Stimulated activated CD4-positive, alpha-beta T cell treated with anti-CD3 and anti-CD28 coated beads, Interleukin-12 subunit alpha, Interleukin-12 subunit beta, amount 100 ng/mL, for 4 hours (primary cell): ENCODE measurements around the gene TRNP1.

Experiments used
- DNase-seq: peaks from one replicate; pipeline ENCODE4 v3.0.0-alpha.2; 2020

The TRNP1 gene

DNA sequence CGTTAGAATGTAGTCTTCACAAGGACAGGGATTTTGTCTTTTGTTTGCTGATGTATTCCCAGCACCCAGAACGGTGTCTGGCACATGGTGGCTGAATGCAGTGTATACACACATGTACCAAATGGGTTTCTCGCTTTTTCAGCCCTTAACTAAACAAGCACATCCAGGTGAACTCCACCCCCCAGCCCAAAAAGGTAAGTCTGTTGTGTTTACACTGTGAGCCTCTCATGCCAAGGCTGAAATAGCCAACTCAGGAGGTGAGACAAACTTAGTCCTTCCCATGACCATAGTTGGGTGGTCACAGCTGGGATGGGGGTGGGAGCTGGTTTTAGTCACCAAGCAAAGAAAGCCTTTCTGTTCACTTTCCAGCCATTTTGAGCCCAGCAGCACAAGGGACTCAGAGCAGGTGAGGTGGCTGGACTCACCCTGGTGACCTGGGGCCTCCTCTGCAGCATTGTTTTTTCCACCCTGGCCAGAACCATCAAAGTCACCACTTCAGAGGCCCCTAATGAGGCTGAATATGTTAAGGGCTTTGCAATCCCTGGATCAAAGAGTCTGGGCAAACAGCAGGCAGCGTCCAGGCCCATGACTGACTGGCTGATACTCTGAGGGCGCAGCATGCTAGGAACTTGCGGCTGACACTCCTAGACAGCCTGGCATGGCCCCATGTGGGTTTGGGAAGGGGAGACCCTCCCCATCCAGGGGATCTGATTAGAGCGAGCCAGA is 10.4 kb downstream of the TRNP1 start:
- no peak for DNase-seq

DNA sequence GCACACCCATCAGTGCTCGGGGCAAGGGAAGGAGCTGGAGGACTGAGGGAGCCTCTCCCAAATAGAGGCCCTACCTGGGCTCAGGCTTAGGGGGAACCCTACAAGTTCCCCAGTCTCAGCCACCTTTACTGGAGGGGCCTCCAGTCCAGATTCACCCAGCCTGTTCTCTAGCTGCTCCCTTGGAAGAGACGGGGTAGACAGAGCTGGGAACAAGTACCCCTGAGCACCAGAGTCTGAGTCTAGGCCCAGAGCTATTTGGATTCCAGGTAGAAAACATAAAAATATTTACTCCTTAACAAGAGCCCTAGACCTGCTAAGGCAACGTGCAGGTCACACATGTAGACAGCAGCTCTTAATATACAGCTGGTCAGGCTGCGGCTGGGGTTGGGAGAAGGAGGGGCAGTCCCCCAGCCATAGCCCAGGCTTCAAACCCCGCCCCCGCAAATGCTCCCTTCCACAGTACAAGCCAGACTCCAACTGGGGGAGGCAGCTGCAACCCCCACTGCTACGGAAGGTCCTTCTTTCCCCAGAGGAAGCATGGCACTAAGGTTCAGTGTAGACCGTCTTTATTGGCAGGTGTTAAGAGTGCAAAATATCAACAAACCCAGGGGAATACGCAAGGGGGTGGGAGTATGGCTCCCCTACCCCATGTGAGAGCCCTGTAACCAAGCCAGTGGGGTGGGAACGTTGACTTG is 11.1 kb downstream of the TRNP1 start:
- DNase-seq = no peak

DNA sequence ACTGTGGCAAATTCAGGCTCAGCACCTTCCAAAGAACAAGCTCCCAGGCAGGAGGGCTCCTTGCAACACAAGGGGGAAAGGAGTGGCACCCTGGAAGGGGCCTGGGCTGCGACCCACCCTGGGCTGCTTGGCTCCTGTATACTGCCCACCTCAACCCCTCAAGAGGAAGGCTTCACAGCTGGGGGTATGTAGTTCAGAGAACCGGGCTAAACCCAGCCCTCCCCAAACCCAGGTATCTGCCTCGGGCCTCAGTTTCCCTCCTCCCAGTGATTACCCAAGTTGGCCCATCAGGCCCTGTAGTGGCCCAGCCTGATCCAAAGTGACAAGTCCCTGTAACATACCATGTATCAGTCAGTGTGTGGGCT is 11.7 kb downstream of the TRNP1 start:
- DNase-seq = no peak

DNA sequence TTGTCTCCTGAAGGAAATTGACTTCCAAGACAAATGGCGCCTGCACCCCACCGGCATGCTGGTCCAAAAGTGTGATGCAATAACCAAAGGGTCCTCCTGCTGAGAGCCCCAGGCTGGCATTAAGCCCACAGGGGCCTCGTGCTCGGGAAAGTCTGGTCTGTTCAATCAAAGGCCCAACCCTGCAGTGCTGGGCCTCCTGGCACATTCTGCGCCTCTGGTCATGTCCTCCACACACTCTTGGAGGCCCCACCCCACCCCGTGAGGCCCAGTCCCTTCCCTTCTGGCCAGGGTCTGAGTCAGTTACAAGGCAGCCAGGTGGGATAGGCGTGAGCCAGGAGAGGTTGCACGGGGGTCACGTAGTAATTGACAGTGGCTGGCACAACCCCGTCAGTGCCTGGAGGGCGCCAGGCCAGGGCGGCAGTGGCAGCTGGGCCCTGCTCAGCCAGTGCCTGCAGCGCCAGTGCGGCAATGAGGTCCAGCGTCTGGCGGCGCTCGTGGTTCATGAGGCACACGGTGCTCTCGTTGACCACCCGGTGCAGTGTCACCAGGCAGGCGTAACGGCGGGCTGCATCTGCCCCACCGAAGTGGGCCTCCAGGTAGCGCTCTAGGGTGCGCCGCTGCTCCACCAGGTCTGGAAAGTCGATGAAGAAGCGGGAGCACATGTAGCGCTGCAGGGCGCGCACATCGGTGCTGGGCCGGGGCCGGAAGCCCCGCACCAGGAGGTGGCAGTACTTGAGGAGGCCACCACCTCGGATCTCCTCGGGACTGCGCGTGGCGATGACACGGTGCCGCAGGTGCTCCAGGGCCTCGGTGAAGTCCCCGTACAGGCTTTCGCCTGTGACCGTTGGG is 12.4 kb downstream of the TRNP1 start:
- DNase-seq = no peak

DNA sequence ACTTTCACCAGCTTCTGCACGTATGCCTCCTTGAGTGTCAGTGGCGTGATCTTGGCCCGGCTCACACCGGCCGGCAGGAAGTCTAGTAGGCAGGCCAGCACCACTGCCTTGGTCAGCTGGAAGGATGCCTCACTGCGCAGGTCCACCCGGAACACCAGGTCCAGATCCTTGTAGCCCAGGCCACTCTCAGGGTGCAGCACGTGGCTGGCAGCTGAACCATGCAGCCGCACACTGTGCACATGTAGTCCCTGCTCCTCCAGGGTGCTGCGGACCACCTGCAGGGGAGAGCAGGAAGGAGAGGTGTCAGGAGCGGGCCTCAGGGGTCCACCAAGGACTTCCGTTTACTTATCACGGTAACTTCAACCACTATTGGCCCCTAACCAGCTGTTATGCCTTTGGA is 13.2 kb downstream of the TRNP1 start:
- DNase-seq = no peak

DNA sequence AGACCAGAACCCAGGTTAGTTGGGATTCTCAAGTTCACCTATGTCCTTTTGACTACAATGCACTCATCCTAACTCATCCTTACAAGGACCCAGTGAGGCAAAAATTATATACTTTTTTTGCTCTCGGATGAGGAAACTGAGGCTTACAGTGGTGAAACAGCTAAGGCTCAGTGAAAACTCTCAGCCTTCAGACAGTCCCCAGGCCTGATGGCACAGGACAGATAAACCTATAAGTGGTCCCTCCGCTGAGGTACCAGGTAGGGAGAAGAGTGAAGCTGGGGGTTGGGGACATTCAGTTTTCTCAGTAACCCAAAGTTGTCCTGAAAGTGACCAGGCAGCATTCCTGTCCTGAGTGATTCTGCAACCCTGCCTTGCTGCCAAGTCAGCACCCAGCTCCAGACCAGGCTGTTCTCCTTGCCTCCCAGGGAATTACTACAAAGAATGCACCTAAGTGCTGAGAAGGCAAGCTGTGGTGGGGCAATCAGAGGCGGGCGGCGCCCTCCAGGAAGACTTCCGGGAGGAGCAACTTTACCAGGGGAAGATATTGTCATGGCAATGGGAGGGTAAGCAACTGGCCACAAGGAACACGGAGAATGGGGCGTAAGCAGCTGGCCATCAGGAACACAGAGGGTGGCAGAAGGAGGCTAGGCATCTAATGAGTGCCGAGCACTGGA is 14.6 kb downstream of the TRNP1 start:
- no peak for DNase-seq

DNA sequence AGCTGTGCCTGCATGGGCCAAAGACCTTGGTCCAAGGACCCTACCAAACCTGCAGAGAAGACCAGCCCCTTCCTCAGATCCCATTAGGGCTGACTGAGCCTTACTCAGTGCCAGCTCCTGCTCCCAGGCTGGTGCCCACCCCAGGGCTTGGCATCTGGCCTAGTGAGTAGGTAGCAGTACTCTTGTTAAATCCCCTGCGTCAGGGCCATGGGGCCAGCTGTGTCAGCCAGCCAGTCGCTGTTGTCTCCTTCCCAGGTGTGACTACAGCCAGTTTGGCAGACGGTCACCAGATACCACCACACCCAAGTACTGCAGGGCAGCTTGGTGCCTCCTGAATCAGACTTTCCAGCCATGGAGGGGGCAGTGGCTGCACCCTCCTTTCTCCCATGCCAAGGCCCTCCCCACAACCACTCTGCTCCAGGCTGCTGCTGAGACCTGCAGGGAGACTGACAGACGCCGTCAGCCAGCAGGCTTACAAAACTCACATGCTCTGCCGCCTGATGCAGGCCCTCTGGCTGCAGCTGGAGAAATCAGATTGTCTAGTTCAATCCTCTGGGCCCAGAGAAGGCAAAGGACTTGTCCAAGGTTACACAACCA is 16.2 kb downstream of the TRNP1 start:
- no peak for DNase-seq

DNA sequence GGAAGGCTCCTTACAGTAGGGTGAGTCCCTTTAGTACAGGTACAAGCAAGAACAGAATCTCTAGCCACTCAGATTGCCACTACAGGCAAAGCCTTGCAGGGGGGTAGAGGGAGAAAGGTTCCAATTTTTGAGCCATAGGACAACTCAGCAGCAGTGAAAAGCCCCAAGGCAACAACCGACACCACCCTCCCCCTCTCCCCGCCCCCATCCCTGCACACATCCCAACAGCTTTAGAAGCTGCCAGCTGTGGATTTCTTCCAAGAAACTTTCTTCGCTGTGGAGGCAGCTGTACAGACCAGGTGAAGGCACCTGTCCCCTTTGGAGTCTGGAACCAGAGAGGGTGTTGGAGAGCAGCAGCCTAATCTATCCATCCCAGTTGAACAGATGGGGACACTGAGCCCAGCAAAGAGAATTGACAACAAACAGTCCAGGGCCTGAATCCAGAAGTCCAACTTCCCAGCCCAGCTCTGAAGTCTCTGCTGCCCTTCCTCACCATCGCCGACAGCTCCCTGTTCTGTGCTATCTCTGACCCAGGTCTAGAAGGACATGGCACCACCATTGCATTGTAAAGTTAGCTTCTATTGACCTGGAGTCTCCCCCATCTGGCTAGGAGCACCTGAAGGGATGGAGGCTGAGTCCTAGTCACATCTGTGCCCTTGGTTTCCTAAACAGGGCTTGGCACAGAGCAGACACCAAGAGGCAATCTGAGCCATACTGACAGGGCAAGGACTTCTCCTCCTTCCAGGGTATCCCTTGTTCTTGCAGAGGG is 16.9 kb downstream of the TRNP1 start:
- DNase-seq = no peak

DNA sequence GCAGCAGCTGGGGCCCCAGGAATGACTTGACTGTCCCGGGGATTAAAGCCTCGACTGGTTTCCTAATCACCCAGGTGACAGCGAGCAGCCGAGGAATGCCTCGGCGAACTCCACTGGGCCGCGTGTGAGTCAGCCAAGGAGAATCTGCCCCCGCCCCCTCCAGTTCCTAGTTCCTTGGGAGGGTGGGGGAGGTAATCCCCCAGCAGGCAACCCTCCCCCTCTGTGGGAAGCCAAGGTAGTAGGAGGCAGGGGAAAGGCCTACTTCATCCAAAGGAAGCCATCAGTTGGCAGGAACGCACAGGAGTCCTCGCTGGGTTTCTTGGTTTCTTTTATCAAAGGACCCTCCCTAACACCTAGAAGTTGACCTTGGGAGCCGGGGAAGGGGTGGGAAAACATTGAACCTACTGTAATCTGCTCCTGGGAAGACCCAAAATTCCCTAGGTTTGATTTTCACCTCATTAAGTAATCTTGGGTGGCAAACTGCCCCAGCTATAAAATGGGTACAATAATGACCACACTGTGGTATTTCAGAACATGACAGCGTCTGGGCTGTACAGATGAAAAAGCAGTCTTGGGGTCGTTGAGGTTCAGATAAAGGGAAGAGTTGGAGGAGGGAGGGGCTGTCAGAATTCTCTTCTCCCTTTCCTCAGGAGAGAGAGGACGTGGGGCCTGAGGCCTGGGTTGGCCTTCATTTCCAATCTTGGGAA is 17.7 kb downstream of the TRNP1 start:
- no peak for DNase-seq

DNA sequence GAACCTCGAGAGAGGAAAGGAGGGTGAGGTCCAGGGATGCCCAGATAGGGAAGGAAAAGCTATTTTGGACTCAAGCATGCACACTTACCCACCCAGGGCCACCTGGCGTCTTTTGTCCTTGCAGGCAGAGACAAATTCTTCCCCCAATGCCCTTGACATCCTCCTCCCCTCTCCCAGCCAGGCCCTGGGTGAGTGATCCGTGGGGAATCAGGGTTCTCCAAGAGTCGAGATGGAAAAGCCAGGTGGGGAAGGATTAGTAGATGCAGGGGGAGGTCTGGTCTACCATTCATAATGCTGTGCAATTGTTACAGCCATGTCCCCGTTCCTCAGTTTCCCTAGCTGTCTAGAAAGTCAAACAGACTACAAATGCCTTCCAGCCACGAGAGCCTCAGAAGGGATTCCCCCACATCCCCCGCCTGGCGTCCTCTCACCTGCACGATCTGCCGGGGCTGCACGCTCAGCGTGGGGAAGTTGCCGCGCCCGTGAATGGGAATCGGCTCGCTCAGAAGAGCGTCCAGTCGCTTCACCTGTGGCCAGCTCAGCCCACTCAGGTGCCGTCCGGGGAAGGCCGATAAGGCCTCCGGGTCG is 18.6 kb downstream of the TRNP1 start:
- DNase-seq = no peak

DNA sequence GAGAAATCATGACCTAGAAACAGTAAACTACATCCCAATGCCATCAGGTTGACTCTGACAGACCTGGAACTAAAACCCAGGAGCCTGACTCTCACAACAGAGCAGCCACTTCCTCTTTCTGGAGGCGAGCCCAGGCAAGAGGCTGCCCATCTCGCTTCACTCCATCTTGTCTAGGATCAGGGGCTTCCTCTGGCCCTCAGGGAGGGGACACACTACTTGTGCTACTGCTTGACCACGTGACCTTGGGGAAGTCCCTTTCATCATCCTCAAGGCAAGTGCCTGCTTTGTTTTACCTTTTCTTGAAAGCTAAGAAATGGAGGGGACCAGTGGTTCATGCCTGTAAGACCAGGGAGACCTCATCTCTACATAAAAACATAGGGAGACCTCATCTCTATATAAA is 21.8 kb downstream of the TRNP1 start:
- no peak for DNase-seq

DNA sequence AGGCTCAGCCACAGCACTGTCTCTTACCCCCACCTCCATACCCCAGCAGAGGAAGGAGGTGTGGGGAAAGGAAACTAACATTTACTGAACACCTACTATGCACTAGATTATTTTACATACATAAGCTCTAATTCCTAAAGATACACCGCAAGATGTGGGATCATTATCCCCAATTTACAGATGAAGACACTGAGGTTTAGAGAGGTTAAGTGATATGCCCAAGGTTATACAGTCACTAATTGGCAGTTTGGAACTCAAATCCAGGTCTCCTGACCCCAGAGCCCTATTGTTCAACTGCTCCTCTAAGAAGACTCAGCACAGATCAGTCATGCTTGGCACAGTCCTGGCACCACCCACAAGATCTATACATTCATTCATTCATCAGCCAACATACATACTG is 22.9 kb downstream of the TRNP1 start:
- DNase-seq = no peak

DNA sequence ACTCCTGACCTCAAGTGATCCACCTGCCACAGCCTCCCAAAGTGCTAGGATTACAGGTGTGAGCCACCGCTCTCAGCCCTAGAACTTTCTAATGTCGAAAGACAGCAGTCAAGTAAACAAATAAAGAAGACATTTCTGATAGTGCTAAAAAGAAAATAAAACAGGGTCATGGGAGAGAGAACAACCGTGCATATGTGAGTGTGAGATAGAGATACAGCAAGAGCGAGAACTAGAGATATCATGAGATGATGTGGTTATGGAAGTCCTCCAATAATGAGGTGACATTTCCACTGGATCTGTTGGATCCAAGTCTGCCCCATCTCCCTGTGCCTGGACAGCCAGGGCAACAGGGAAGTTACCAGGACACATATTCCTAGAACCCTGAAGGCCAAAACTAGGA is 23.7 kb downstream of the TRNP1 start:
- DNase-seq = no peak

DNA sequence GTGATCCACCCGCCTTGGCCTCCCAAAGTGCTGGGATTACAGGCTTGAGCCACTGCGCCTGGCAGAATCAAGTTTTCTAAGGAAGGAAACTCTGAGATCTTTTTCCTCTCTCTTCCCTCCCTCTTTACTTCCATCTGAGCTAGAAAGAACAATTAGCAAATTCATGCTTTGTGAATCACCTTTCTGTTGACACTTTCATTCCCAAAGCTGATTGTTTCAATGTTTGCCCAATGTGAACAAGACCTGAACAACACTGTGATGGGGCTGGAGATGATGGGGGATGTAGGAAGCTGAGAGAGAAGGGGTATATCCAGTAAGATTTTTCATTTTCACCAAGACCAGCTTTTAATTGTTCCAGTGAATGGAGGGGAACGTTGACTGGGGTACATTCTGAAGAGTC is 24.8 kb downstream of the TRNP1 start:
- DNase-seq = no peak

DNA sequence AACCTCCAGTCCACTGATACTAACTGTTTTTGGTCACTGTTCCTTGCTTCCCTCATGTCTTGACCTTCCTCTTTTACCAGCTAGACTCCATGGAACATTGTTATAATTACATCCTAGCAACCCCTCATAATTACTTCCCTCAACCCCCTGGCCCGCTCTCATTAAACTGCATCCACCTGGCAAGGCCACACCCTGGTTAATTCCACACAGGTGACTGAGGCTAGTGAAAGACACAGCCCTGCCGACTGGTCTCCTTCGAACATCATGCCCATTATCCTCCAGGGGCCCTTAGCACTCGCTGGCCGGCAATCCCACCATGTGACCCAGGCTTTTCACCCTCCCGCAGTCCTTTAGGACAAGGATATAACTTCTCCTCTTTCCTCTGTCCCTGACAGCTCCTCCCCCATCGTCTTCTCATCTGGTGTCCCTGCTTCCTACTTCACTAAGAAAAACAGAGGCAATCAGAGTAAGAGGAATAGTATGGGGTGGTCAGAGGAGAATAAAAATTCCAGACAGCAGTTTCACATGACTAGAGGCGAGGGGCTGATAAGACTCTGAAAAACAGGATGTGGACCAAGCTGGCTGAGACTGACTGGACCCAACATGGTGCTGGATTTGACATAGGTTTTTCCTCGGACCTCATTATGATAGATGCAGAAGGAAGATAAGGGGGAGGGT is 28.0 kb downstream of the TRNP1 start:
- DNase-seq = no peak

DNA sequence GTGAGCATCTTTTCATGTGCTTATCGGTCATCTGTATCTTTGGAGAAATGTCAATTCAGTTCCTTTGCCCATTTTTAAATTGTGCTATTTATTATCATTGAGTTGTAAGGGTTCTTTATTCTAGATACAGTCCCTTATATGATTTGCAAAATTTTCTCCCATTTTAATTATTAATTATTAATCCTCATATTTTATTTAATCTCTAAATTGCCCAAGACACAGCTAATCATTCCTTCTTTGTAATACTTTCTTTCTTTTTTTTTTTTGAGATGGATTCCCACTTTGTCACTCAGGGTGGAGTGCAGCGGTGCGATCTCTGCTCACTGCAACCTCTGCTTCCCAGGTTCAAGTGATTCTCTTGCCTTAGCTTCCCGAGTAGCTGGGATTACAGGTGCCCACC is 32.2 kb downstream of the TRNP1 start:
- no peak for DNase-seq

DNA sequence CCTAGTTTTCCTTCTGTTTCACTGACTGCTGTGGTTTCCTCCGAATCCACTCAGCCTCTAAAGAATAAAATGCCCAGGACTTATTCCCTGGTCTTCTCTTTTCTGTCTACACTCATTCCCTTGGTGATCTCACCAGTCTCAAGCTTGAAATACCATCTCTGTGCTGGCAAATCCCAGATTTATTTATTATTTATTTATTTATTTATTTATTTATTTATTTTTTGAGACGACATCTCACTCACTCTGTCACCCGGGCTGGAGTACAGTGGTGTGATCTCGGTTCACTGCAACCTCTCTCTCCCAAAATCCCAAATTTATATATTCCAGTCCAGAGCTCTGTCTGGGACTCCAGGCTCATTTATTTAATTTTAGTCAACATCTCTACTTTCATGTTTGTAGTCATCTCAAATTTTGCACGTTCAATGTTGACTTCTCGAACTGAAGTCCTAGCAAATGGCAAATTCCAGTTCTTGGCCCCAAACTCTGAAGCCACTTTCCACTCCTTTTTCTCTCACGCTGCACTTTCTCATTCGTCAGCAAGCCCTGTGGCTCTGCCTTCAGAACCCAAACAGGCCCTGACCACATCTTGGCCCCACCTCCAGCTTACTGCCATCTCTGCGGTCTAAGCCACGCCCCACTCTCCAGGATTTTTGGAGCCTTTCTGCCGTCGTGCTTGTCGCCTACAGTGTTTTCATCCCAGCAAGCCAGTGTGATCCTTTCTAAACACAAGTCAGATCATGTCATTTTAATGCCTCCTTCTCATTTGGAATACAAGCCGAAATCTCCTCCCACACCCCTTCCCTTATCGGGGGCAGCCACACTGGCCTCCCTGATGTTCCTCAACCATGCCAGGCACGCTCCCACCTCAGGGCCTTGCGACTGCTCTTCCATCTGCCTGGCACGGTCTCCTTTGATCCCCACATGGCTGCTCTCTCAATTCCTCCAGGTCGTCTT is 33.4 kb downstream of the TRNP1 start:
- DNase-seq = no peak

DNA sequence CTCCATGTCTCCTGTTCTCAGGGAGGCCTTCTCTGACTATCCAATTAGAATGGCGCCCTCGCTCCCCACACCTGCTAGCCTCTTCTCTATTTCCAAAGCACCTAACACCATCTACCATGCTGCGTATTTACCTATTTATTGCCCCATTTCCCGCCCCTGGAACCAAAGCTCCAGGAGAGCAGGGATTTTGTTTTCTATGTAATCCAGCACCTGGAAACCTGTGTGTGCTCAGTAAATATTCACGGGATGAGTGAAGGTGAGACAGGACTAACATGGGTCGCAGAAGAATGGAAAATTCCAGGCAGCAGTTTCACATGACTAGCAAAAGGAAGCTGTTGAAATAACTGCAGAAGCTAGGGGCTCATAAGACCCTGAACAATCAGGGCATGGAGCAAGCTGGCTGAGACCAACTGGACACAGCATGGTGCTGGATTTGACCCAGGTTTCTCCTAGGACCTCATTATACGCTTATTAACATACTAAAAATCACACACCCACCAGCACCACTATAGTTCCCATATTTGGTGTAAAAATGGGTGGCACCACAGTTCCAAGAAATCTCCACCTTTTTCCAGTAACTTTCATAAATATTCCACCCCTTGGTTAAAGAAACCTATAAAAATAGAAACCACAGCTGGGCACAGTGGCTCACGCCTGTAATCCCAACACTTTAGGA is 34.2 kb downstream of the TRNP1 start:
- no peak for DNase-seq

DNA sequence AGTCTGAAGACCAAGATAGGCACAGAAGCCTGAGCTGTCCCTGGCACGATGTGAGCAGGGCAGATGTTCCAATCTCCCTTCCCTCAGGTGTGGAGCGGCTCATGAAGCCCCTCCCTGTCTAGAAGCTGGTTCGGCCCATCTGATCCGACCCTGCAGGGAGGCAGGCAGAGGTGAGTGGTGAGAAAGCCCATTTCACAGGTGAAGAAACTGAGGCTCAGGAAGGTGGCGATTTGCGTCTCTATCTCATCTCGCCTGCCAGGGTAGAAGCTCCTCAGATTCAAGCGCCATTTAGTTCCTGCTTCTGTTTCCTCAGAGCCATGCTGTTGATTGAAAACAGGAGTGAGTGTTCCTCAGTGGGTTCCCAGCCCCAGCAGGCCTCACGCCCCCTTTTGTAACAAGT is 36.0 kb downstream of the TRNP1 start:
- no peak for DNase-seq
